ENCODE results near the gene PDE2A. TPM values are rescaled to one million over a fixed set of nuclear protein-coding genes. Genes with fewer than 3 reads are reported as not detected.

The PDE2A gene
- polyA plus RNA-seq, 1 donor (not counting 4 experiments of a cell fraction or from before 2014, with no cell fraction given): 0.38 TPM

DNA sequence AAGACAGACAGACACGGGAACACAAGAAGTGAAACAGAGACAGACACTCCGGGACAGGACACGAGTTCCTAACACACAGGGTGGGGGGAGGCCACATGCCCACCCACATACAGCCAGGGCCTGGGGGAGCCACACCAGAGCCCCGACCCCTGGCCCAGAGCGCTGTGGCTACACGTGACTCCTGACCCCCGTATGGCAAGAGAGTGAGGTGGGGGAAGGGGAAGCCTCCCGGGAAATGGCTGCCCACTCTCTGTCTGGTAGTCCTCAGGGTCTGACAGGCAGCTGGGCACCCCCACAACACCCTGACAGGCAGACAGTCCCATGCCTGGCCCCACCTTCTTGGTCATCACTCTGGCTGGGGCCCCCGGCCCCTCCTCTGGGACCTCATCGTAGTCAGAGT lies 38.6 kb upstream of the PDE2A start:
- TF ChIP-seq EZH2 (IDR thresholded peaks at IDR 0.05; ENCODE audit: low read length): no peak
- TF ChIP-seq, protein P1, sequence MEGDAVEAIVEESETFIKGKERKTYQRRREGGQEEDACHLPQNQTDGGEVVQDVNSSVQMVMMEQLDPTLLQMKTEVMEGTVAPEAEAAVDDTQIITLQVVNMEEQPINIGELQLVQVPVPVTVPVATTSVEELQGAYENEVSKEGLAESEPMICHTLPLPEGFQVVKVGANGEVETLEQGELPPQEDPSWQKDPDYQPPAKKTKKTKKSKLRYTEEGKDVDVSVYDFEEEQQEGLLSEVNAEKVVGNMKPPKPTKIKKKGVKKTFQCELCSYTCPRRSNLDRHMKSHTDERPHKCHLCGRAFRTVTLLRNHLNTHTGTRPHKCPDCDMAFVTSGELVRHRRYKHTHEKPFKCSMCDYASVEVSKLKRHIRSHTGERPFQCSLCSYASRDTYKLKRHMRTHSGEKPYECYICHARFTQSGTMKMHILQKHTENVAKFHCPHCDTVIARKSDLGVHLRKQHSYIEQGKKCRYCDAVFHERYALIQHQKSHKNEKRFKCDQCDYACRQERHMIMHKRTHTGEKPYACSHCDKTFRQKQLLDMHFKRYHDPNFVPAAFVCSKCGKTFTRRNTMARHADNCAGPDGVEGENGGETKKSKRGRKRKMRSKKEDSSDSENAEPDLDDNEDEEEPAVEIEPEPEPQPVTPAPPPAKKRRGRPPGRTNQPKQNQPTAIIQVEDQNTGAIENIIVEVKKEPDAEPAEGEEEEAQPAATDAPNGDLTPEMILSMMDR (optimal IDR thresholded peaks at IDR 0.05 in 1 of 3, IDR thresholded peaks at IDR 0.05 in 1 of 3, conservative IDR thresholded peaks at IDR 0.05 in 1 of 3; ENCODE audit: extremely low read depth in 1 of 3, insufficient read depth in 2 of 3, low read length in 3 of 3): no peak
- dilution Hi-C loops (cut with MboI; ENCODE audit: extremely low pct_ligation_motif_present, low sequenced_read_pairs): no loop called here
- DNase-seq (ENCODE audit: low read depth, low spot score) (no peak), FAIRE-seq (no peak)
- Histone ChIP-seq H3K27me3 (ENCODE audit: control insufficient read depth, extremely low read depth, insufficient read depth, low read length) (no peaks in the 10 kb centered on the region), H3K9me1 (ENCODE audit: control insufficient read depth, extremely low read depth, insufficient read depth, low read length) (no peaks in the 10 kb centered on the region), H3K9ac (ENCODE audit: control insufficient read depth, extremely low read depth, insufficient read depth, low read length) (no peak overlapping the region), H3K4me1 (ENCODE audit: control insufficient read depth, extremely low read depth, insufficient read depth, low read length) (peaks cover 9% of the 10 kb centered on the region), H3K79me2 (ENCODE audit: control insufficient read depth, insufficient read depth, low read length) (peaks cover 35% of the 10 kb centered on the region), H3K4me3 (ENCODE audit: control insufficient read depth in 2 of 3, extremely low read depth in 1 of 3, insufficient read depth in 2 of 3, low read depth in 1 of 3, low read length in 3 of 3) (no peak overlapping the region), H3K36me3 (ENCODE audit: control insufficient read depth in 2 of 2, extremely low read depth in 1 of 2, insufficient read depth in 2 of 2, low read length in 2 of 2) (peaks cover 32 to 37% of the 10 kb centered on the region in 2 experiments), H3K4me2 (ENCODE audit: control insufficient read depth, extremely low read depth, insufficient read depth, low read depth, low read length) (no peak overlapping the region), H4K20me1 (ENCODE audit: control insufficient read depth, extremely low read depth, insufficient read depth, low read length) (peaks cover 10% of the 10 kb centered on the region), H3K9me3 (ENCODE audit: control insufficient read depth, low read depth, low read length) (no peaks in the 10 kb centered on the region), H2AFZ (ENCODE audit: control insufficient read depth, low read length) (no peak overlapping the region), H3K27ac (ENCODE audit: control insufficient read depth, insufficient read depth, low read length) (no peak overlapping the region)

DNA sequence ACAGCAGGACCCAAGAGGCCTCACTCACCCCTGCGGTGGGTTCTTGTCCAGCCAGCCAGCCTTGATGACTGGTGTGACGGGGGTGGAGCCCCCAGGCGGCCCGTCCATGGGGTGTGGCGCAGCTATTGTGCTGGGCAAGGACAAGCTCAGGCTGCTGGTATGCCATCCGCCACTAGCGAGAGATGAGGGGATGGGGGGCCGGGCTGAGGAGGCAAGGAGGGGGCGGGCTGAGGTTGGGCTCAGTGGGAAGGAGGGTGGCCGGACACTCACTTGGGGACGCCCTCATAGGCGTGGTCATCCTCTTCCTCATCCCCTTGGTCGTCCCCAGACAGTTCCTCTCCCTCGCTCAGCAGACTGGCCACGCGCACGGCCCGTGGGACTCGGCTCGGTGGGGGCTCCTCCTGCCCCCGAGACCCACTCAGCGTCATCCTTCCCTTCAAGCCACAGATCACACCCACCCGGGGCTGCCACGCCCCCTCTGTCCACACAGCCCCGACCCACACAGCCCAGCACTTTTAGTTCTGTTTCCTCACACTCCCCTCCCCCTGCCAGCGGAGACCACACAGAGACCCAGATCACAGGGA lies 38.0 kb upstream of the PDE2A start:
- Histone ChIP-seq H3K27ac (ENCODE audit: control insufficient read depth, insufficient read depth, low read length) (no peak overlapping the region), H3K36me3 (ENCODE audit: control insufficient read depth in 2 of 2, extremely low read depth in 1 of 2, insufficient read depth in 2 of 2, low read length in 2 of 2) (peaks cover 36 to 40% of the 10 kb centered on the region in 2 experiments)

More for the DNA sequence above, 38.0 kb upstream of the PDE2A start:
- Histone ChIP-seq H3K9me1 (ENCODE audit: control insufficient read depth, extremely low read depth, insufficient read depth, low read length) (no peaks in the 10 kb centered on the region), H2AFZ (ENCODE audit: control insufficient read depth, low read length) (no peak overlapping the region), H3K79me2 (ENCODE audit: control insufficient read depth, insufficient read depth, low read length) (peaks cover 30% of the 10 kb centered on the region), H3K9me3 (ENCODE audit: control insufficient read depth, low read depth, low read length) (no peaks in the 10 kb centered on the region), H3K4me1 (ENCODE audit: control insufficient read depth, extremely low read depth, insufficient read depth, low read length) (peaks cover 9% of the 10 kb centered on the region), H3K4me3 (ENCODE audit: control insufficient read depth in 2 of 3, extremely low read depth in 1 of 3, insufficient read depth in 2 of 3, low read depth in 1 of 3, low read length in 3 of 3) (no peak overlapping the region), H3K9ac (ENCODE audit: control insufficient read depth, extremely low read depth, insufficient read depth, low read length) (no peak overlapping the region), H4K20me1 (ENCODE audit: control insufficient read depth, extremely low read depth, insufficient read depth, low read length) (peaks cover 10% of the 10 kb centered on the region), H3K27me3 (ENCODE audit: control insufficient read depth, extremely low read depth, insufficient read depth, low read length) (no peaks in the 10 kb centered on the region), H3K4me2 (ENCODE audit: control insufficient read depth, extremely low read depth, insufficient read depth, low read depth, low read length) (no peak overlapping the region)
- DNase-seq (ENCODE audit: low read depth, low spot score): no peak
- no peak for TF ChIP-seq EZH2 (IDR thresholded peaks at IDR 0.05; ENCODE audit: low read length)
- TF ChIP-seq, protein P1 (optimal IDR thresholded peaks at IDR 0.05 in 1 of 3, IDR thresholded peaks at IDR 0.05 in 1 of 3, conservative IDR thresholded peaks at IDR 0.05 in 1 of 3; ENCODE audit: extremely low read depth in 1 of 3, insufficient read depth in 2 of 3, low read length in 3 of 3): no peak
- no peak for FAIRE-seq
- dilution Hi-C loops (cut with MboI; ENCODE audit: extremely low pct_ligation_motif_present, low sequenced_read_pairs): no loop called here
